Measurements from ENCODE around the gene SLC38A9.

The SLC38A9 gene

GRCh38 chr5:55649963-55650362 lies 62.2 kb downstream of the SLC38A9 start:
- DNase-seq: no peak

GRCh38 chr5:55645304-55645703 lies 66.8 kb downstream of the SLC38A9 start:
- DNase-seq: peak; percentile 10

- no peak for DNase-seq
These were observed 73.7 kb downstream of the SLC38A9 start for GRCh38 chr5:55638455-55638854.

GRCh38 chr5:55638051-55638450 lies 74.1 kb downstream of the SLC38A9 start:
- no peak for DNase-seq

- peak; percentile 62 for DNase-seq
These were observed 75.4 kb downstream of the SLC38A9 start for GRCh38 chr5:55636683-55637082.

GRCh38 chr5:55636177-55636576 lies 75.9 kb downstream of the SLC38A9 start:
- DNase-seq: peak; percentile 7

- DNase-seq: no peak
These were observed 77.3 kb downstream of the SLC38A9 start for GRCh38 chr5:55634866-55635265.

GRCh38 chr5:55634209-55634805 lies 77.8 kb downstream of the SLC38A9 start:
- peak; percentile 77 for DNase-seq

- DNase-seq: peak; percentile 28
These were observed 78.4 kb downstream of the SLC38A9 start for GRCh38 chr5:55633574-55634208.

GRCh38 chr5:55629815-55630214 lies 82.3 kb downstream of the SLC38A9 start:
- no peak for DNase-seq

GRCh38 chr5:55626790-55627189 lies 85.3 kb downstream of the SLC38A9 start:
- DNase-seq: no peak

- no peak for DNase-seq
These were observed 86.2 kb downstream of the SLC38A9 start for GRCh38 chr5:55625913-55626312.

- DNase-seq: no peak
These were observed 86.6 kb downstream of the SLC38A9 start for GRCh38 chr5:55625589-55625909.

- DNase-seq: no peak
These were observed 87.1 kb downstream of the SLC38A9 start for GRCh38 chr5:55624841-55625588.

GRCh38 chr5:55623789-55624188 lies 88.3 kb downstream of the SLC38A9 start:
- DNase-seq: no peak

- DNase-seq: no peak
These were observed 89.7 kb downstream of the SLC38A9 start for GRCh38 chr5:55622460-55622859.

GRCh38 chr5:55621229-55621628 lies 90.9 kb downstream of the SLC38A9 start:
- DNase-seq: no peak

GRCh38 chr5:55620766-55621160 lies 91.4 kb downstream of the SLC38A9 start:
- no peak for DNase-seq

- DNase-seq: no peak
These were observed 91.9 kb downstream of the SLC38A9 start for GRCh38 chr5:55620009-55620765.

- no peak for DNase-seq
These were observed 93.8 kb downstream of the SLC38A9 start for GRCh38 chr5:55618318-55618717.

GRCh38 chr5:55613112-55613868 lies 98.8 kb downstream of the SLC38A9 start:
- no peak for DNase-seq

GRCh38 chr5:55610542-55610941 lies 101.6 kb downstream of the SLC38A9 start:
- no peak for DNase-seq

GRCh38 chr5:55609413-55609812 lies 102.7 kb downstream of the SLC38A9 start:
- DNase-seq: no peak

All from fibroblast of skin of scalp (primary cell).